ENCODE measurements around the gene RAD52. TPM values are rescaled to one million over a fixed set of nuclear protein-coding genes. Genes with fewer than 3 reads are reported as not detected.

RAD52 gene
- total RNA-seq, 1 donor from 2014 or later: 7.1 TPM

- DNase-seq (ENCODE audit: low read depth): no peak
- H3K27me3 ChIP-seq (ENCODE audit: control insufficient read depth, insufficient read depth, low read length): no peaks in the 10 kb centered on the region
- no peak for TF ChIP-seq CTCF (IDR thresholded peaks at IDR 0.05; ENCODE audit: insufficient read depth, low read length, poor library complexity, severe bottlenecking)
- no peak overlapping the region for H3K4me3 ChIP-seq (ENCODE audit: low read depth, low read length)
- H3K36me3 ChIP-seq (ENCODE audit: control insufficient read depth, insufficient read depth, low read length): peaks cover 1% of the 10 kb centered on the region
Observed at GRCh38 chr12:862303-862911, 87.1 kb downstream of the RAD52 start.

Other genes with a start within 250 kb of the RAD52 start
- gene WNK1, start 197.1 kb downstream of the RAD52 start, total RNA-seq: 57.6 and 89.6 TPM in 2 replicates
- 16.4 and 19.7 TPM in 2 replicates for gene ERC1, start 41.5 kb upstream of the RAD52 start, total RNA-seq